ENCODE measurements around the gene TNNT2.
A peak's percentile ranks its signal among the peaks of the same experiment; 100 is the strongest.

Gene TNNT2

GRCh38 chr1:201411292-201411691, 33.8 kb upstream of the TNNT2 start:
- in situ Hi-C loops (cut with HindIII; ENCODE audit: low sequenced_read_pairs) = no loop called here
- no peak for DNase-seq (ENCODE audit: low read depth, low spot score)
- no peak for TF ChIP-seq CTCF (IDR thresholded peaks at IDR 0.05; ENCODE audit: low read depth, low read length)
- no peak overlapping the region for H3K4me3 ChIP-seq (ENCODE audit: low read depth, low read length)

GRCh38 chr1:201409440-201409839, 32.0 kb upstream of the TNNT2 start:
- no peak for TF ChIP-seq CTCF (IDR thresholded peaks at IDR 0.05; ENCODE audit: low read depth, low read length)
- in situ Hi-C loops (cut with HindIII; ENCODE audit: low sequenced_read_pairs) = no loop called here
- H3K4me3 ChIP-seq (ENCODE audit: low read depth, low read length) = no peak overlapping the region
- no peak for DNase-seq (ENCODE audit: low read depth, low spot score)

DNA sequence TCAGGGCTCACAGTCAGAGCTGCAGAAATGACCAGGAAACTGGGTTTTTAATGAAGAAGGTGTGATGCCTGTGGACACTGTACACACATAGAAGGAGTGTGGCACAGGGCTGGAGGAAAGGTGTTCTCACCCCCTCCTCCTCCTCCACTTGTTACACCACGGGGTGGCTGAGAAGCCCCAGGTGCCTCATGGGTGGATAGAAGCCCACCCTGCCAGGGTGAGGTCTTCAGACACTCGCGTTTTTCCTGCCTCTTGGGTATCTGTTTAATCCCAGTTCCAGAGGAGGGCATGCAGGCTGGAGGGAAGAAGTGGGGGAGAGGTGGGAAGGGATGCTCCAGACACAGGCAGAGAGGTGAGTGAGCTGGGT, 31.3 kb upstream of the TNNT2 start:
- no peak overlapping the region for H3K4me3 ChIP-seq (ENCODE audit: low read depth, low read length)
- in situ Hi-C loops (cut with HindIII; ENCODE audit: low sequenced_read_pairs) = no loop called here
- TF ChIP-seq CTCF (IDR thresholded peaks at IDR 0.05; ENCODE audit: low read depth, low read length) = no peak
- DNase-seq (ENCODE audit: low read depth, low spot score) = no peak

DNA sequence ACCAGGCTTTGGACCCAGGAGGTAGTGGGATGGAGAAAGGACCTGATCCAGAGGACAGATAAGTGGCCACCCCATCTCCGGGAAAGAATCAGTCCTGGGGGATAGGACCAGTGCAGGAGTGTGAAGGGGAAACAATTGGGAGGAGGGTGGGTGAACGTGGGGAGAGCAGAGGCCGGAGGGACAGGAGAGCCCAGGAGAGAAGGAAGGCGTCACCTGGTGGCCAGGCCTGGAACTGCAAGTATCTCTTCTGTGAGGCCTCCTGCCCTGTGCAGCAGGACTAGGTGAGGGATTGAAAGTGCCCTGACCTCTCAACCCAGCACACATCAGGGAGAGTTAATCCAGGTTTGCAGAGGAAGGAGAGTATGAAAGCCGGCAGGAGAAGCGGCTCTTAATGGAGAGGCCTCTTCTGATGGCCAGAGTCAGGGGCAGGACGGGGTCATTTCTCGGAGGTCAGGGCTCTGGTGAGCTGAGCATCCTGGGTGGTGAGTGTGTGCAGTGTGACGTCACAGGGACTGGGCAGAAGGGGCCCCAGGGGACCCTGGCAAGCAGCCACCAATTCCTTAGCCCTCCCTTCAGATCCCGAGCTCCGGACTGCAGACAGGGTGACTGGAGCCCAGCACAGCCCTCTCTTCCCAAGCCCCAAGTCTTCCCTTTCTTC, 30.8 kb upstream of the TNNT2 start:
- peak; percentile 63 for DNase-seq (ENCODE audit: low read depth, low spot score)
- H3K4me3 ChIP-seq (ENCODE audit: low read depth, low read length) = no peak overlapping the region
- peak; percentile 99 for TF ChIP-seq CTCF (IDR thresholded peaks at IDR 0.05; ENCODE audit: low read depth, low read length)
- in situ Hi-C loops (cut with HindIII; ENCODE audit: low sequenced_read_pairs) = no loop called here

- no peak for TF ChIP-seq CTCF (IDR thresholded peaks at IDR 0.05; ENCODE audit: low read depth, low read length)
- in situ Hi-C loops (cut with HindIII; ENCODE audit: low sequenced_read_pairs) = no loop called here
- no peak overlapping the region for H3K4me3 ChIP-seq (ENCODE audit: low read depth, low read length)
- DNase-seq (ENCODE audit: low read depth, low spot score) = no peak
These were observed 29.4 kb upstream of the TNNT2 start for GRCh38 chr1:201406831-201407406.

DNA sequence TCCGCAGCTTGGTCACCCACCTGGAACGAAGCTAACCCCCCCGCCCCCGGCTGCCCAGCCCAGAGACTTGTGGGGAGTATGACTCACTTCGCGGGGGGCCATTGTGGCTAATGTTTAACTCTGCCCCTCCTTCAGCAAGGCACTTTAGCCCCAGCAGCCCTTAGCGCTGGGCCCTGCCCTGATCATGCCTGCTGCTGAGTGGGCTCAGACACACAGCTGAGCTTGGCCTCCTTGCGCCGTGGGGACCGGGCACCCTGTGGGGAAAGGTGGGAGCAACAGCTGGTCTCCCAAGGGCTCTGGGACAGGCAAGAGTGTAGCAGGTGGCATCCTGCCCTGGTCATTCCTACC, 28.0 kb upstream of the TNNT2 start:
- in situ Hi-C loops (cut with HindIII; ENCODE audit: low sequenced_read_pairs) = no loop called here
- DNase-seq (ENCODE audit: low read depth, low spot score) = no peak
- no peak overlapping the region for H3K4me3 ChIP-seq (ENCODE audit: low read depth, low read length)
- no peak for TF ChIP-seq CTCF (IDR thresholded peaks at IDR 0.05; ENCODE audit: low read depth, low read length)

Data from astrocyte of the spinal cord (primary cell).